ENCODE data around the gene AKNAD1. TPM values are rescaled to one million over a fixed set of nuclear protein-coding genes. Genes with fewer than 3 reads are reported as not detected.

AKNAD1 gene
- total RNA-seq, 1 experiment from 2014 or later, result not detected

DNA sequence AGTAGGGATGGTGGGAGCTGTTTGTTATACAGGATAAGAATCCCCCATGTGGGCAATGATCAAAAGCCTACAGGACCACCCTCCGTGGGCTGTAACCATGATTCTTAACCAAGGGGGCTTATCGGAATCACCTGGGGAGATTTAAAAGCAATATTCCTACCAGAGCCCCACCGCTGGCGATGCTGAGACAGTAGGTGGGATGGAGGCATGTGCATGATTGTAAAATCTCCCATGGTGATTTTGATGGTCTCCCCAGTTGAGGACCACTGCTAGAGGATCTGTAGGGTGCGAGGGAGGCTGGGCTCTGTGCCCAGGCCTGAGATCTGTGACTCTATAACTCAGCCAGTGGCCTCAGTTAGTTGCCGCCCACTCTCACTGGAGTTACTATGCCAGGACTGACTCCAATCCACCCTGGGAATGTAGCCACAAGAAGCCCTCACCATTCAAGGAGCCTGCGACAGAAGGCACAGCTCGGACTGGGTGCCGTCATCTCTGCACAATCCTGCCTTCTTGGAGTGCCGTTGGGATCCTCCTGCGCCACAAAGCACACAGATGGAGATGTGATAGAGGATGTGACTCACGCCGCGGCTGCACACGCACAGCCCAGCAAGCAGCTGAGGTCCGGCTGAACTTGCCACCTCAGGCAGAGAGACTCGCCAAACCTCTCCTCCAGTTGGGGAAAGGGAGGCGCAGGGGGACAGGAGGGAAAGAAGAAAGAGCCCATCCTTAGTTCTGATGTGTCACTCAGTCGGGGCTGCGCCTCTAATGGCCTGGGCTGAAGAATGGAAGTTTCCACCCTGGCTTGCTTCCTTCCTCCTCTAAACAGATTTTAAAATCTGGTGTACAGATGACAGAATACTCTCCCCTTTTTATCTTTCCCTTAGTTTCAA is 26.5 kb downstream of the AKNAD1 start:
- DNase-seq (ENCODE audit: low read depth), result peak; percentile 99

DNA sequence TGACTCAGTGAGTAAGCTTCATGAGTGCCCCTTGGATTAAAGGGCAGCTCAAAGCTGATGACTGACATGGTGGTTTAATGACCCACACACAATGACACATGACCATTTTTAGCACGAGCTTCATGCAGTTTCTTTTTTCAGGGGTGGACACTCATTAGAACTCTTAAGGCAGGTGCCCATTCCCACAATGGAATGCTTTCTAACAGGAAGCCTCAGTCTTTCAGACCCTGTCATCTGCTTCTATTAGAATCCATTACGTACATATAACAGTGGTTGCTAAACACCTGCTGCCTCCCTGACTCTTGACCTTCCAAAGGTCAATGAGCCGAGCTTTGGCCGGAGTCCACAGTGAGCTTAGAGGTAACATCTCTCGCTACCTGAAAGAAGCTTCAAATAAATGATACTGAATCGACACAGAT is 27.4 kb downstream of the AKNAD1 start:
- peak; percentile 67 for DNase-seq (ENCODE audit: low read depth)

- peak; percentile 93 for DNase-seq (ENCODE audit: low read depth)
These were observed 28.6 kb downstream of the AKNAD1 start for GRCh38 chr1:108828074-108828961.

- DNase-seq (ENCODE audit: low read depth), result no peak
These were observed 30.7 kb downstream of the AKNAD1 start for GRCh38 chr1:108826081-108826635.

DNA sequence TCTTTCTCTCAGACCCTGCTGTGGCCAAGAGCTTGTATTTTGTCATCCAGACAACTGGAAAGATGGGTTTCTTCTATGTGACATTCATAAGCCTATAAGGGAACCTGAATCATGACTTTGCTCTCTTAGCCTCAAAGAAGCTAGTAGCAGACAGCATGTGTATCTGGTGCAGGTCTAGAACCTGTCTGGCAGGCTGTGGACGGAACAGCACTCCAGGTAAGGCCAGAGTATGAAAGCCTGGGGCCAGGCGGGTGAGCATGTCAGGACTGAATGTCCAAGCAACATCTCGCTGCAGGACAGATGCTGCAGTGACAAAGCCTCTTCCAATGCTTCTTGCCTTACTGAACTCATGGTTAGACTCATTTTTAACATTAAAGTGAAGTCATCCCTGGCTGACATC is 32.8 kb downstream of the AKNAD1 start:
- DNase-seq (ENCODE audit: low read depth), result no peak

GRCh38 chr1:108823632-108824031 is 33.3 kb downstream of the AKNAD1 start:
- DNase-seq (ENCODE audit: low read depth), result no peak

GRCh38 chr1:108819878-108820277 is 37.0 kb downstream of the AKNAD1 start:
- no peak for DNase-seq (ENCODE audit: low read depth)

DNA sequence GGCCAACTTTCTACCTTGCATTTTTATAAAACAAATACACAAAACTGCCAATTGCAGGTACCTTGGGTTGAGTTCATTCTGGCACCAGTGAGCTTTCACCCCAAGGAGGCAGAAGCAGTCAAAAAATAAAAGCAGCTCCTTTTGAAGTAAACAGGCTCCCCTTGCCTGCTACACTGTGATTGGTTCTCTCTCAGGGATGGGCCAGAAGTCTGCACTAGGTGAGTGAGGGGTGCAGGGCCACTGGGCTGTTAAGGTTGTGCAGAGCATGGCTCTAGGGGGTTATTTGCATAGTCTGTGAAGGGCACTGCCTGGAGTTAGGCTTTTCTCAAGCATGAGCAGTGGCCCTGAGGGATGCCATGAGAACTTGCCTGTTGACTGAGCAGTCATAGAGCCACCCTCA is 39.1 kb downstream of the AKNAD1 start:
- no peak for DNase-seq (ENCODE audit: low read depth)

GRCh38 chr1:108817016-108817415 is 39.9 kb downstream of the AKNAD1 start:
- DNase-seq (ENCODE audit: low read depth), result peak; percentile 95

GRCh38 chr1:108816049-108816893 is 40.6 kb downstream of the AKNAD1 start:
- DNase-seq (ENCODE audit: low read depth), result peak; percentile 95

- DNase-seq (ENCODE audit: low read depth), result no peak
These were observed 41.3 kb downstream of the AKNAD1 start for GRCh38 chr1:108815566-108815965.

DNA sequence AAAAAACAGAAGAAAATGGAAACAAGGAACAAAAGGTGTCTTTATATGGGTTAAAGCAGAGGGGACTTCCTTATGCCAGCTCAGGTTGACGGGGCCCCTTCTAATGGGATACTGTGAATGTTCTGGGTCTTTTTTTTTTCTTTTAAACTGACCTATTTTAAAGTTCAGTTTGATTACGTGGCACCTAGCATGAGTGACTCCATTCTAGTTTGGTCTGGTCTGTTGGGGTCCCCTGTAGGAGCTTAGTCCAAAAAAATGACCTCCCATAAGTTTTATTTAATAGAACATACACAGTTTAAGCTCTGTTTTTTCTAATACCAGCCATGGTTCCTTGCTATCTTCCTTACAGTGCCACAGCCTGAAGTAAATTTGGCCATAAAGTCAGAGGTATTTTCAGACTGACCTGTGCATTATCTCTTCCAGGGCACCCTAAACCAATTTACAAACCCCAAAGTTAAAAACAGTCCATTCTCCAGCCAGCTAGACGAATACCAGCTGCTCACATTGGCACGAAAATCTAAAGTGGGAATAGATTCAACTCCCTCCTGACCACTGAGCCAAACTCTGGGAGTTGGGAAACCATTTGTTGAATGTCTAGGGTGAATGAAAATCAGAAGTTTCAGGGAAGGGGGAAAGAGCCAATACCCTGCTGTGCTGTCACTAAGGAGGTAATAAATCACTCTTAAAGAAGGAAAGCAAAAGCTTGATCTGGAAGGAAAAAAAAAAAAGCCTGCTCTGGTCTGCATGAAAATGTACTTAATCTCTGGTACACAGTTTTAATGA is 42.4 kb downstream of the AKNAD1 start:
- DNase-seq (ENCODE audit: low read depth), result no peak

DNA sequence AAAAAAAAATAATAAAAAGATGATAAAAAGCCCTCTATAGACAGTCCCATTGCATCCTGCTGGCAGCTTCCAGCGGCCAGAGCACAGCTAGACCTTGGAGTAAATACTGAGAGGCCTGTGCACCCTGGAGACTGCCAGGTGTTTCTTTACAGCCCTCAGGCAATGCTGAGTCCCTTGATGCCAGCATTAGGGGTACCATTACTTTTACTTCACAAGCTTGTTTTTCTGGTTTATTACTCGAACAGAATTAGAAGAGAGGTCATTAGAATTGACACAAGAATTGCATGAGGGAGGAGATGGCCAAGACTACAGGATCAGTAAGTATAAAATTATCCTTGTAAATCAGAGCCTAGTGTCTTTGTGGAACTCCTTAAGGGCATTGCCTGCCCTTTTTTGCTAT is 43.6 kb downstream of the AKNAD1 start:
- no peak for DNase-seq (ENCODE audit: low read depth)

DNA sequence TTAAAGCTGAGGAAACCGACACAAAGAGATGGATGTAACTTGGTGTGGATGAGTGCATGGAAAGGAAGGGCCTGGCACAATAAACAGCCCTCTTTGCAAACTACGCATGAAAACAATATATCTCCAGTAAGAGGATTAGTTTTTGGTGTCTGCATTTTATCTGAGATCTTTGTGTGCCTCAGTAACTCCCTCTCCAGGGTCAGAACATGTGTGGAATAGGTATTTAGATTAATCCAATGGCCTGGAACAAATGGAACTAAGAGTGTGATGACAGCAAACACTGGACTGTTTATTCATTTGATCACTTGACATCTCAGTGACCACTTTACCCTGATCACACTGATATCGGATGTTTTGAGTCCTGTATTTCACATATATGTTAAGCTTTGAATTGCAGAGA is 45.3 kb downstream of the AKNAD1 start:
- DNase-seq (ENCODE audit: low read depth), result no peak

- no peak for DNase-seq (ENCODE audit: low read depth)
These were observed 48.5 kb downstream of the AKNAD1 start for GRCh38 chr1:108808438-108808837.

DNA sequence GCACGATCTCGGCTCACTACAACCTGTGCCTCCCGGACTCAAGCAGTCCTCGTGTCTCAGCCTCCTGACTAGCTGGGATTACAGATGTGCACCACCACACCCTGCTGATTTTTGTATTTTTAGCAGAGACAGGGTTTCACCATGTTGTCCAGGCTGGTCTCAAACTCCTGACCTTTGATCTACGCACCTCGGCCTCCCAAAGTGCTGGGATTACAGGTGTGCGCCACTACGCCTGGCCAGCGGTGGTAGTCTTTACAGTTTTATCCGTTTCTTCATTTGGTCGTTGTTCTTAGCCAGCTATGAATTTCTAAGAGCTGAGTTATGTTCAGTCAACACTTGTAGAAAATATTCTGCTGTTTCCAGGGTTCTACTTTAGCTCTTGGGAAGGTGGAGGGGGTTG is 53.3 kb downstream of the AKNAD1 start:
- DNase-seq (ENCODE audit: low read depth), result no peak

DNA sequence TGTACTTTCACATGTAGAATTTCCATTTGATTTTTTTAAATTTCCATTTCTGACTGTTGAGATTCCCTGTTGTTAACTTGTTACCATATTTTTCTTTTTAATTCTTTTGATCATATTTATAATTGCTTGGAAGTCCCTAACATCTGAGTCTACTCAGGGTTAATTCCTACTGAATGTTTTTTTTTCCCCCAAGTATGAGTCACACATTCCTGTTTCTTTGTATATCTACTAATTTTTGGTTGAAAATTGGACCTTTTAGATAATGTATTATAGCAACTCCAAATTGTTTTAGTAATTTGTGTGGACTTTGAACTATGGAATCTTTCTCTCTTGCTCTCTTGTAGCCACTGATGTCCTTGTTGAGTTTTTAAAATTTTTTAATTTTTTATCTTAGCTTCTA is 55.8 kb downstream of the AKNAD1 start:
- DNase-seq (ENCODE audit: low read depth), result no peak

DNA sequence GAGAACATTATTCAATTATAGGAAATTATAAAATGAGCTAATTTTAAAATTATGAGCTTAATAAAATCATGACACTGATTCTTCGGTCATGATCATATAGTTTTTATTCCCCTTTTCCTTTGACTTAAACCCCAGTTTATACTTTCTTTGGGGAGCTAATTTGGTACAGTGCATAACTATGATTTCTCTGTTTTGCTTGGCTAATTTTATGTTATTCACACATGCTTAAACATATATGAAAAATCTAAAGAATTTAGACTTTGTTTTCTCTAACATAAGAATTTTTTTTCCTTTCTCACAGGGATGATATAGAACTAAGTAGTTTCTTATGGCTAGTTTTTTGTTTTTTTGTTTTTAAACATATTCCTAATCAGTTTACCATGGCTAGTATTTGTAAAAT is 57.9 kb downstream of the AKNAD1 start:
- DNase-seq (ENCODE audit: low read depth), result no peak

GRCh38 chr1:108792420-108792819 is 64.5 kb downstream of the AKNAD1 start:
- no peak for DNase-seq (ENCODE audit: low read depth)

- no peak for DNase-seq (ENCODE audit: low read depth)
These were observed 65.1 kb downstream of the AKNAD1 start for GRCh38 chr1:108791790-108792189.

GRCh38 chr1:108785880-108786279 is 71.0 kb downstream of the AKNAD1 start:
- no peak for DNase-seq (ENCODE audit: low read depth)
